Measurements from ENCODE around the gene APOA1. TPM values are rescaled to one million over a fixed set of nuclear protein-coding genes. Genes with fewer than 3 reads are reported as not detected.

The APOA1 gene
- total RNA-seq, 2 experiments from 2014 or later = not detected

DNA sequence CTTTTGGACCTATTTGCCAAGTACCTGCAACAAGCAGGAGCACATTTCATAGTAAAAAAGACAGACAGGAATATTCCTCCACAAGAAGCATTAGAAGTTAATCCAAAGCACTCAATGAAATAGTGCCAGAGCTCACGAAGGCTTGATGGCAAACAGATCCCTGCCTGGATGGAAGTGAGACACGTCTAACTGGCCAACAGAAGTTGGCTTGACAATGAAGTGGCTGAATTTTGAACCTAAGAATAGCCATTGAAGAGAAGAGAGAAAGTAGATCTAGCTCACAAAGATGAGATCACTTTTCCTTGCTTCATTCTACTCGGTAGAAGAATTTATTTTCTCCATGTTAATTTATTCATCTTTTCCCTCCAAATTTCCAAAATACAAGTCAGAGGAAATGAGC is 30.6 kb upstream of the APOA1 start:
- POLR2A ChIA-PET = no interaction called here
- DNase-seq = no peak
- no peaks in the 10 kb centered on the region for H3K27me3 Mint-ChIP-seq
- H3K4me3 Mint-ChIP-seq = no peak overlapping the region
- no peaks in the 10 kb centered on the region for H3K9me3 Mint-ChIP-seq
- H3K27ac Mint-ChIP-seq = no peak overlapping the region
- CTCF ChIA-PET = no interaction called here
- peaks cover 66% of the 10 kb centered on the region for H3K36me3 Mint-ChIP-seq (ENCODE audit: low read depth)
- H3K4me1 Mint-ChIP-seq = peaks cover 19% of the 10 kb centered on the region

DNA sequence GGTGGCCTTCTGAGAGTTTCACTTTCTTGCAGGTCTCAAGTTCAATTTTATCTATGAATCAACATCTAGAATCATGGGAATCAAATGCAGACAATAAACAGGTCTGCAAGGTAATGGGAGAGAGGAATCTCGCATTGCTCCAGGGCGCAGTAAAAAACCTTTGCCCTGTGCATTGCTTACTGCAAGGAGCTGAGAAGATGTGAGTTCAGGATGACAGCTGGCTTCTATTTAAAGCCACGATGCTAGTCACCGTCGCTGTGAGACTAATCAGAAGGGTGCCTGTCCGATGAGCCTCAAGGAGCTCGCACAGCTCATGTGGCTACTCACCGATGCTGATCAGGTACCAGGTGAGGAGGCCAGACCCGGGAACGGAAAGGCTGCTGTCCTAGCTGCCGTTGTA is 30.2 kb upstream of the APOA1 start:
- ChIA-PET CTCF (no interaction called here), POLR2A (no interaction called here)
- no peaks in the 10 kb centered on the region for H3K27me3 Mint-ChIP-seq
- no peaks in the 10 kb centered on the region for H3K9me3 Mint-ChIP-seq
- no peak overlapping the region for H3K27ac Mint-ChIP-seq
- H3K4me3 Mint-ChIP-seq = no peak overlapping the region
- peaks cover 61% of the 10 kb centered on the region for H3K36me3 Mint-ChIP-seq (ENCODE audit: low read depth)
- peaks cover 19% of the 10 kb centered on the region for H3K4me1 Mint-ChIP-seq
- no peak for DNase-seq

DNA sequence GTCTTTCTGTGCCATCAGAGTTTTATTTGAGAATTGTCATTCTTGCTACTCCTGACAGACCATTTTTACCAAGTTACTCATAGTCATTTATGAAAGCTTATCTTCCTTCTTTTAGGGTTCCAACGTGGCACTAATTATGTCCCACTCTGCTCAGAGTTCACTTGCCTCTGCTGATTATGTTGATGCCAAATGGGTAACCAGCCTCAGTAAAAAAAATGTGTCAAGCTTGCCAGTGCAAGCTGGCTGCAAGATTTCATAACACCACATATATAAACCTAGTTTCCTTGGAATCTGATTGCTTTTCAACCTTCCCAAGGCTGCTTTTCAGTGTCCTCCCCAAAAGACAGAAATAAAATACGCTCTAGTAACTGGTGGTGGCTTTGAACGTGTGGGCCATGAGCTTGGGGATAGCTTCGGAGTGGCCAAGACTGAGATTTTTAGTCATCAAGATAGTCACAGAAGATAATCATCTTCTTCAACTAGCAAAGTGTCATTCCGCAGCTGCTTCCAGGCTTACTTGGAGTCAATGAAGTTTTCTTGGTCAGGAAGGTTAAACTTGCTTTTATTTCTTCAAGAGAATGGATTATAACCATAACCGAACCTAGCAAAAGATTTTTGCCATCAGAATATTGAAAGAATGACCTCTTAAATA is 29.5 kb upstream of the APOA1 start:
- Mint-ChIP-seq H3K9me3 (no peaks in the 10 kb centered on the region), H3K27me3 (no peaks in the 10 kb centered on the region), H3K36me3 (ENCODE audit: low read depth) (peaks cover 66% of the 10 kb centered on the region), H3K4me1 (peaks cover 23% of the 10 kb centered on the region), H3K27ac (no peak overlapping the region), H3K4me3 (no peak overlapping the region)
- no peak for DNase-seq
- POLR2A ChIA-PET = interaction anchor here (1.0 kb wide), 1 partner anchor 13 kb away, joined by 3 read pairs; no protein-coding TSS in a partner anchor
- CTCF ChIA-PET = no interaction called here

DNA sequence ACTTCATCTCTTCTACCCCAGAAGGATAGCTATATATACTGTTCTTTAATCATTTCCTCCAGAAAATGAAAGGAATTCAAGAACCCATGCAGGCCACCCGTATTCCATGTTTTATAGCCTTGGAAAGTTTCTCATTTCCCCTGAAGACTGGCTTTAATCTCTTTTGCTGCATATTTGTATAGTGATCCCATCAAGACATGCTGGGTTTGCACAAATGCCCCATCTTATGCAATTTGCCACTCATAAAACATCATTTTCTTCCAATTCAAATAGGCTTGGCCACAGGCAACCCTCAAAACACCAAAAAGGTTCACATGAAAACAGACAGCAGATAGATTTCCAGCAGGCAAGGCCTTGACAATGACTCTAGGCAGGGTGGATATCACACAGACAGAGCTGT is 28.3 kb upstream of the APOA1 start:
- Mint-ChIP-seq H3K27ac (no peak overlapping the region), H3K4me3 (no peak overlapping the region), H3K36me3 (ENCODE audit: low read depth) (peaks cover 69% of the 10 kb centered on the region)

DNA sequence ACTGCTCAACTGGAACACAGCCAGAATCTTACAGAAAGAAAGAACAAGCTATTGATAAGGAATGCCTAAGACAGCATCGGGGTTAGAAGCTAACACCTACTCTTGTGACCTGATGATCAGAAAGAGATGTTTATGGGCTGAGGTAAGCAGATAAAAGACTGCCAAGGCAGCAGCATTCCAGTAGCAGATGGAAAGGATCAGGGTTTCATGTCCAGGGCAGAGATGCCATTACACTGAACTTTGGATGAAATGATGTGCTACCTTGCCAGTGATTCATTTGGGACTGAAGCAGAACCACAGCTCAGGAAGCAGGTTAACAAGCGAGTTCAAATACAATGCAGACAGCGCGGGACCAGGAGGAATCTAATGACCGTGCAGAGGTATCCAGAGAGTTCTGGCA is 27.1 kb upstream of the APOA1 start:
- Mint-ChIP-seq H3K9me3 (no peaks in the 10 kb centered on the region), H3K4me1 (peaks cover 10% of the 10 kb centered on the region), H3K36me3 (ENCODE audit: low read depth) (peaks cover 65% of the 10 kb centered on the region), H3K4me3 (no peak overlapping the region), H3K27me3 (no peaks in the 10 kb centered on the region), H3K27ac (no peak overlapping the region)
- DNase-seq = no peak
- ChIA-PET CTCF (interaction anchor here (0.5 to 3.8 kb wide), 4 partner anchors 9 to 130 kb away, joined by 3 to 14 read pairs (median 4); no protein-coding TSS in a partner anchor), POLR2A (no interaction called here)

More for the DNA sequence above, 28.3 kb upstream of the APOA1 start:
- Mint-ChIP-seq H3K9me3 (no peaks in the 10 kb centered on the region), H3K27me3 (no peaks in the 10 kb centered on the region), H3K4me1 (peaks cover 19% of the 10 kb centered on the region)
- DNase-seq = no peak
- ChIA-PET CTCF (interaction anchor here (1.1 to 1.3 kb wide), 2 partner anchors 8 to 14 kb away, joined by 3 read pairs; no protein-coding TSS in a partner anchor), POLR2A (interaction anchor here (1.0 kb wide), 1 partner anchor 12 kb away, joined by 3 read pairs; no protein-coding TSS in a partner anchor)

GRCh38 chr11:116862951-116863350 is 25.5 kb upstream of the APOA1 start:
- CTCF ChIA-PET = interaction anchor here (0.6 to 3.8 kb wide), 4 partner anchors 11 to 200 kb away, joined by 3 to 14 read pairs (median 5); no protein-coding TSS in a partner anchor
- peaks cover 10% of the 10 kb centered on the region for H3K4me1 Mint-ChIP-seq

DNA sequence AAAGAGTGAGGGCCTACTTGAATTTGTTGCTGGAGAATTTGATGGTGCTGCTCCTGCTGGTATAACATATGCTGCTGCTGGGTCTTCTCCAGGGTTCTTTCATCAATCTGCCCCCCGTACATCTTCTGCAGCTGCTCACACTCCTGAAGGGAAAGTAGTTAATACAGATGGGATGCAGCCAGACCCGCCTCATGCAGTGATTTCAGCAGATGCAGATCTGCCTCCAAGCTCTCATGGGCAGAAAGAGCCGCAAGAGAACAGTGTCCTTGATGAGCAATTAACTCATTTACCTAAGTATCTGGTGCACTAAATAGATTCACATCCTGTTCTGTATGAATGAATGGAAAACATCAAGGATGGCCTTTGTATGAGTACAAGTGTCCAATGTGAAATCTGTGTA is 24.8 kb upstream of the APOA1 start:
- DNase-seq = no peak
- Mint-ChIP-seq H3K4me3 (no peak overlapping the region), H3K36me3 (ENCODE audit: low read depth) (peaks cover 74% of the 10 kb centered on the region), H3K9me3 (no peaks in the 10 kb centered on the region), H3K27me3 (no peaks in the 10 kb centered on the region), H3K4me1 (peaks cover 10% of the 10 kb centered on the region), H3K27ac (no peak overlapping the region)
- ChIA-PET CTCF (interaction anchor here (0.9 to 3.8 kb wide), 2 partner anchors 18 to 26 kb away, joined by 6 to 14 read pairs; no protein-coding TSS in a partner anchor), POLR2A (interaction anchor here (1.5 kb wide), 1 partner anchor 8 kb away, joined by 10 read pairs; no protein-coding TSS in a partner anchor)

More at GRCh38 chr11:116862951-116863350, 25.5 kb upstream of the APOA1 start:
- no peak overlapping the region for H3K27ac Mint-ChIP-seq
- POLR2A ChIA-PET = interaction anchor here (1.5 kb wide), 1 partner anchor 9 kb away, joined by 10 read pairs; no protein-coding TSS in a partner anchor
- peaks cover 74% of the 10 kb centered on the region for H3K36me3 Mint-ChIP-seq (ENCODE audit: low read depth)
- no peak for DNase-seq
- no peak overlapping the region for H3K4me3 Mint-ChIP-seq
- H3K27me3 Mint-ChIP-seq = no peaks in the 10 kb centered on the region
- no peaks in the 10 kb centered on the region for H3K9me3 Mint-ChIP-seq

- no peak overlapping the region for H3K4me3 Mint-ChIP-seq
- H3K27ac Mint-ChIP-seq = no peak overlapping the region
- ChIA-PET CTCF (interaction anchor here (3.8 kb wide), 1 partner anchor 26 kb away, joined by 14 read pairs; no protein-coding TSS in a partner anchor), POLR2A (interaction anchor here (0.7 kb wide), 1 partner anchor 71 kb away, joined by 3 read pairs; no protein-coding TSS in a partner anchor)
- H3K27me3 Mint-ChIP-seq = no peaks in the 10 kb centered on the region
- no peaks in the 10 kb centered on the region for H3K9me3 Mint-ChIP-seq
- H3K4me1 Mint-ChIP-seq = peaks cover 10% of the 10 kb centered on the region
- peaks cover 74% of the 10 kb centered on the region for H3K36me3 Mint-ChIP-seq (ENCODE audit: low read depth)
- no peak for DNase-seq
These were observed 24.1 kb upstream of the APOA1 start for GRCh38 chr11:116861539-116861938.

- POLR2A ChIA-PET = no interaction called here
These were observed 22.9 kb upstream of the APOA1 start for GRCh38 chr11:116860303-116860702.

GRCh38 chr11:116859175-116859574 is 21.8 kb upstream of the APOA1 start:
- peaks cover 78% of the 10 kb centered on the region for H3K36me3 Mint-ChIP-seq (ENCODE audit: low read depth)
- H3K4me1 Mint-ChIP-seq = peaks cover 27% of the 10 kb centered on the region

More at GRCh38 chr11:116860303-116860702, 22.9 kb upstream of the APOA1 start:
- Mint-ChIP-seq H3K27me3 (no peaks in the 10 kb centered on the region), H3K27ac (no peak overlapping the region), H3K4me3 (no peak overlapping the region), H3K9me3 (peaks cover under 1% of the 10 kb centered on the region), H3K36me3 (ENCODE audit: low read depth) (peaks cover 78% of the 10 kb centered on the region), H3K4me1 (peaks cover 20% of the 10 kb centered on the region)
- CTCF ChIA-PET = interaction anchor here (1.9 kb wide), 1 partner anchor 24 kb away, joined by 5 read pairs; no protein-coding TSS in a partner anchor
- no peak for DNase-seq

DNA sequence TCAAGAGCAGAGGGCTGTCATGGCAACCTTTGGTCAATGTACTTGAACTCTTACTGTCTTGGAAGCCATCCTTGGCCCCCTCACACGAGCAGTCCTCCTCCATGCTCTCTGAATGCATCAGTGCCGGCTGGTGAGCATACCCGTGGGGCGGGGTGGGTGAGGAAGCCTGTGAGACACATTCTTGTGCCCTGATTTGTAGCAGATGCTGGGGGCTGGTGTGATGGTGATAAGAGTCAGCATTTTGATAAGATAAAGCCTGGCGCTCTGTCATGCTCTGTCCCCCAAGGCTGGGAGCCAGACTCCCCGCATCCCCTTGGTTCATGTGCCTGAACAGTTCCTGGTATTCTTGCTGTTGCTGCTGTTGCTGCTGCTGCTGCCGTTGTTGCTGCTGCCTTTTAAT is 20.5 kb upstream of the APOA1 start:
- Mint-ChIP-seq H3K27me3 (no peaks in the 10 kb centered on the region), H3K4me1 (peaks cover 40% of the 10 kb centered on the region), H3K4me3 (no peak overlapping the region), H3K9me3 (peaks cover 3% of the 10 kb centered on the region), H3K27ac (no peak overlapping the region), H3K36me3 (ENCODE audit: low read depth) (peaks cover 71% of the 10 kb centered on the region)
- no peak for DNase-seq
- ChIA-PET CTCF (interaction anchor here (8.8 kb wide), 1 partner anchor 22 kb away, joined by 116 read pairs; no protein-coding TSS in a partner anchor), POLR2A (interaction anchor here (1.2 kb wide), 1 partner anchor 22 kb away, joined by 4 read pairs; no protein-coding TSS in a partner anchor)

More at GRCh38 chr11:116859175-116859574, 21.8 kb upstream of the APOA1 start:
- Mint-ChIP-seq H3K27me3 (no peaks in the 10 kb centered on the region), H3K4me3 (no peak overlapping the region), H3K9me3 (peaks cover 3% of the 10 kb centered on the region), H3K27ac (no peak overlapping the region)
- ChIA-PET CTCF (interaction anchor here (1.9 kb wide), 1 partner anchor 23 kb away, joined by 5 read pairs; no protein-coding TSS in a partner anchor), POLR2A (no interaction called here)
- no peak for DNase-seq

DNA sequence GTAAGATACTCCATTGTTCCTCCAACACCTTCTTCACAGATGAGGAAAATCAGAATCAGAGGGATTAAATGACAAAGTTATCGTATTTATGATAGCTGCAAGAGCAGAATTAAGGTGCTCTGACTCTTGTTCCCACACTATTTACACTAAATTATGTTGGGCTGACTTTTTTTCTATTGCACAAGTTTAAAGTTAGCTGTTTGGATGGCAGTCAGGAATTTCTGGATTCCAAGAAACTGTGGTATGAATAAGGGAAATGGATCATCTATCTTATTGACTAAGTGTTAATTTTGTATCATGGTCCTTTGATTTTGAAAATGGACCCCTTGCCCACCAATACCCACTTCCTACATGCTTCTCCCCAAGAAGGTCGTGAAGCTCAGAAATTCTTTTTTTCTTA is 19.9 kb upstream of the APOA1 start:
- peaks cover 68% of the 10 kb centered on the region for H3K36me3 Mint-ChIP-seq (ENCODE audit: low read depth)
- ChIA-PET POLR2A (interaction anchor here (1.2 kb wide), 1 partner anchor 21 kb away, joined by 4 read pairs; no protein-coding TSS in a partner anchor), CTCF (interaction anchor here (0.6 to 8.8 kb wide), 2 partner anchors 22 to 248 kb away, joined by 3 to 116 read pairs; no protein-coding TSS in a partner anchor)
- H3K27ac Mint-ChIP-seq = no peak overlapping the region
- H3K4me1 Mint-ChIP-seq = peaks cover 45% of the 10 kb centered on the region
- H3K27me3 Mint-ChIP-seq = no peaks in the 10 kb centered on the region
- no peak for DNase-seq
- H3K9me3 Mint-ChIP-seq = peaks cover 3% of the 10 kb centered on the region
- H3K4me3 Mint-ChIP-seq = no peak overlapping the region

DNA sequence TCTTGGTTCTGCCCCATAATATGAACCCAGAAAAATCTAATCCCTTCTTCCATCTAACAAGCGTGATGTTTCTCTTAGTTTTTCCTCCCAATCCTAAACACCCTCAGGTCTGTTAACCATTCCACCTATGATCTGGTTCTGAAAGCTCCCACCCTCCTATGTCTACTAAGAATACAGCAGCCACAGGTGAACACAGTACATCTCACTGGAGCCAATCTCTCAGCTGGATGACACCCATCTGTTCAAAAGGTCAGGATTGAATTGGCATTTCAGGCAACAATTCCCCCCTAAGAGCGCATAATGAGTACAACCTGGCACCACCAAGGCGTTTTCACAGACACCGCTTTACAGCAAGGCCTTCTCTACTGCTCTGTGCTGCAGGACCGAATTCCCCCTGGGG is 19.0 kb upstream of the APOA1 start:
- Mint-ChIP-seq H3K27ac (peak overlapping the region; percentile 58), H3K9me3 (peaks cover 3% of the 10 kb centered on the region), H3K27me3 (no peaks in the 10 kb centered on the region), H3K4me3 (no peak overlapping the region), H3K36me3 (ENCODE audit: low read depth) (peaks cover 59% of the 10 kb centered on the region), H3K4me1 (peaks cover 47% of the 10 kb centered on the region)
- no peak for DNase-seq
- ChIA-PET POLR2A (interaction anchor here (0.6 to 7.1 kb wide), 2 partner anchors 47 to 69 kb away, joined by 4 to 44 read pairs; partner anchors contain the start of gene ZPR1), CTCF (interaction anchor here (1.2 to 8.8 kb wide), 2 partner anchors 21 to 250 kb away, joined by 4 to 116 read pairs; no protein-coding TSS in a partner anchor)
